T-helper 1 cell treated with Interleukin-12 subunit alpha and Interleukin-12 subunit beta and Interleukin-4 antibody, amounts not matched to agents 30 μg/mL and 1 μg/mL, for 36 hours (primary cell): ENCODE results near the gene C9orf152.

Experiments used
- H3K27ac Mint-ChIP-seq: one replicate; pipeline ENCODE4 v1.8.0; 2021; ENCODE audit warnings: mild to moderate bottlenecking, mixed read lengths
- H3K27me3 Mint-ChIP-seq: one replicate; pipeline ENCODE4 v1.8.0; 2021; ENCODE audit warnings: low read depth, mixed read lengths
- H3K36me3 Mint-ChIP-seq: one replicate; pipeline ENCODE4 v1.8.0; 2021; ENCODE audit warnings: low read depth, mixed read lengths
- H3K4me1 Mint-ChIP-seq: one replicate; pipeline ENCODE4 v1.8.0; 2021; ENCODE audit warnings: low read depth, mixed read lengths
- H3K4me3 Mint-ChIP-seq: one replicate; pipeline ENCODE4 v1.8.0; 2021; ENCODE audit warnings: mild to moderate bottlenecking, moderate library complexity, mixed read lengths
- H3K9me3 Mint-ChIP-seq: one replicate; pipeline ENCODE4 v1.8.0; 2021; ENCODE audit warnings: mixed read lengths

Gene C9orf152

GRCh38 chr9:110180511-110181434 lies 27.2 kb downstream of the C9orf152 start:
- no peak overlapping the region for H3K4me3 Mint-ChIP-seq
- no peaks in the 10 kb centered on the region for H3K27me3 Mint-ChIP-seq
- peaks cover 5% of the 10 kb centered on the region for H3K36me3 Mint-ChIP-seq
- H3K4me1 Mint-ChIP-seq = peaks cover 8% of the 10 kb centered on the region
- no peak overlapping the region for H3K27ac Mint-ChIP-seq
- H3K9me3 Mint-ChIP-seq = peaks cover 8% of the 10 kb centered on the region

- Mint-ChIP-seq H3K27me3 (no peaks in the 10 kb centered on the region), H3K27ac (peak overlapping the region; percentile 20), H3K36me3 (peaks cover 5% of the 10 kb centered on the region), H3K4me1 (peaks cover 8% of the 10 kb centered on the region), H3K4me3 (no peak overlapping the region), H3K9me3 (peaks cover 8% of the 10 kb centered on the region)
Observed at GRCh38 chr9:110179734-110180133, 28.2 kb downstream of the C9orf152 start.

- peaks cover 12% of the 10 kb centered on the region for H3K4me1 Mint-ChIP-seq
- no peak overlapping the region for H3K27ac Mint-ChIP-seq
- no peaks in the 10 kb centered on the region for H3K27me3 Mint-ChIP-seq
- peaks cover 9% of the 10 kb centered on the region for H3K36me3 Mint-ChIP-seq
- H3K4me3 Mint-ChIP-seq = no peak overlapping the region
- peaks cover 8% of the 10 kb centered on the region for H3K9me3 Mint-ChIP-seq
Observed at GRCh38 chr9:110178281-110178680, 29.7 kb downstream of the C9orf152 start.

- Mint-ChIP-seq H3K4me1 (peaks cover 25% of the 10 kb centered on the region), H3K9me3 (peaks cover 1% of the 10 kb centered on the region), H3K27me3 (no peaks in the 10 kb centered on the region), H3K36me3 (peaks cover 24% of the 10 kb centered on the region), H3K4me3 (no peak overlapping the region), H3K27ac (no peak overlapping the region)
Observed at GRCh38 chr9:110175275-110175968, 32.5 kb downstream of the C9orf152 start.

GRCh38 chr9:110173322-110173642 lies 34.7 kb downstream of the C9orf152 start:
- Mint-ChIP-seq H3K9me3 (no peaks in the 10 kb centered on the region), H3K4me3 (peak overlapping the region; percentile 64)

GRCh38 chr9:110170357-110171257 lies 37.4 kb downstream of the C9orf152 start:
- peaks cover 61% of the 10 kb centered on the region for H3K36me3 Mint-ChIP-seq
- no peak overlapping the region for H3K4me3 Mint-ChIP-seq
- peaks cover 46% of the 10 kb centered on the region for H3K4me1 Mint-ChIP-seq
- no peaks in the 10 kb centered on the region for H3K27me3 Mint-ChIP-seq
- no peak overlapping the region for H3K27ac Mint-ChIP-seq
- H3K9me3 Mint-ChIP-seq = no peaks in the 10 kb centered on the region

More at GRCh38 chr9:110173322-110173642, 34.7 kb downstream of the C9orf152 start:
- Mint-ChIP-seq H3K27ac (peak overlapping the region; percentile 43), H3K36me3 (peaks cover 42% of the 10 kb centered on the region), H3K27me3 (no peaks in the 10 kb centered on the region), H3K4me1 (peaks cover 33% of the 10 kb centered on the region)

- Mint-ChIP-seq H3K9me3 (no peaks in the 10 kb centered on the region), H3K4me1 (peaks cover 50% of the 10 kb centered on the region), H3K27me3 (no peaks in the 10 kb centered on the region), H3K36me3 (peaks cover 68% of the 10 kb centered on the region), H3K4me3 (no peak overlapping the region), H3K27ac (no peak overlapping the region)
Observed at GRCh38 chr9:110168486-110168885, 39.5 kb downstream of the C9orf152 start.

- peaks cover 60% of the 10 kb centered on the region for H3K36me3 Mint-ChIP-seq
- peaks cover 67% of the 10 kb centered on the region for H3K4me1 Mint-ChIP-seq
- peak overlapping the region; percentile 33 for H3K4me3 Mint-ChIP-seq
- no peaks in the 10 kb centered on the region for H3K9me3 Mint-ChIP-seq
- peak overlapping the region; percentile 89 for H3K27ac Mint-ChIP-seq
- H3K27me3 Mint-ChIP-seq = no peaks in the 10 kb centered on the region
Observed at GRCh38 chr9:110161940-110162339, 46.0 kb downstream of the C9orf152 start.

- H3K27me3 Mint-ChIP-seq = no peaks in the 10 kb centered on the region
- peak overlapping the region; percentile 65 for H3K27ac Mint-ChIP-seq
- peak overlapping the region; percentile 14 for H3K4me3 Mint-ChIP-seq
- peaks cover 54% of the 10 kb centered on the region for H3K36me3 Mint-ChIP-seq
- H3K4me1 Mint-ChIP-seq = peaks cover 74% of the 10 kb centered on the region
- H3K9me3 Mint-ChIP-seq = no peaks in the 10 kb centered on the region
Observed at GRCh38 chr9:110160685-110161084, 47.3 kb downstream of the C9orf152 start.

GRCh38 chr9:110160123-110160522 lies 47.8 kb downstream of the C9orf152 start:
- Mint-ChIP-seq H3K36me3 (peaks cover 52% of the 10 kb centered on the region), H3K4me1 (peaks cover 74% of the 10 kb centered on the region), H3K9me3 (no peaks in the 10 kb centered on the region), H3K27me3 (no peaks in the 10 kb centered on the region), H3K4me3 (no peak overlapping the region), H3K27ac (peak overlapping the region; percentile 16)

GRCh38 chr9:110157823-110158664 lies 49.9 kb downstream of the C9orf152 start:
- H3K36me3 Mint-ChIP-seq = peaks cover 49% of the 10 kb centered on the region
- peaks cover 80% of the 10 kb centered on the region for H3K4me1 Mint-ChIP-seq
- peak overlapping the region; percentile 59 for H3K4me3 Mint-ChIP-seq
- H3K27me3 Mint-ChIP-seq = no peaks in the 10 kb centered on the region
- peak overlapping the region; percentile 81 for H3K27ac Mint-ChIP-seq
- no peaks in the 10 kb centered on the region for H3K9me3 Mint-ChIP-seq

- Mint-ChIP-seq H3K9me3 (no peaks in the 10 kb centered on the region), H3K4me1 (peaks cover 81% of the 10 kb centered on the region), H3K27ac (peak overlapping the region; percentile 81), H3K27me3 (no peaks in the 10 kb centered on the region), H3K4me3 (peak overlapping the region; percentile 59), H3K36me3 (peaks cover 44% of the 10 kb centered on the region)
Observed at GRCh38 chr9:110156902-110157301, 51.1 kb downstream of the C9orf152 start.

GRCh38 chr9:110156416-110156815 lies 51.5 kb downstream of the C9orf152 start:
- no peaks in the 10 kb centered on the region for H3K9me3 Mint-ChIP-seq
- H3K4me3 Mint-ChIP-seq = peak overlapping the region; percentile 59
- H3K27me3 Mint-ChIP-seq = no peaks in the 10 kb centered on the region
- H3K36me3 Mint-ChIP-seq = peaks cover 41% of the 10 kb centered on the region
- H3K27ac Mint-ChIP-seq = peak overlapping the region; percentile 81
- peaks cover 80% of the 10 kb centered on the region for H3K4me1 Mint-ChIP-seq
